Peyer's patch (tissue), 4 donors: ENCODE measurements around the gene TMEM175.

Experiments
- CTCF ChIP-seq, 6 experiments: fragments of 450-650 bp in 4 of 6; fragments of 200-600 bp in 2 of 6; sonication (generic) in 1 of 6; IDR thresholded peaks; one replicate each; pipeline ENCODE4 v1.5.1; 2017 to 2019; ENCODE audit warnings: antibody characterized with exemption in 6 of 6, mild to moderate bottlenecking in 3 of 6, moderate library complexity in 1 of 6
- POLR2A ChIP-seq, 2 donors: fragments of 450-650 bp; IDR thresholded peaks; one replicate each; pipeline ENCODE4 v1.5.1; 2017; ENCODE audit warnings: antibody characterized with exemption in 2 of 2, mild to moderate bottlenecking in 2 of 2, moderate library complexity in 2 of 2

GRCh38 chr4:914531-914930, 17.7 kb upstream of the TMEM175 start:
- TF ChIP-seq CTCF (IDR thresholded peaks at IDR 0.05): no peak
- no peak for TF ChIP-seq POLR2A (IDR thresholded peaks at IDR 0.05)
